SK-N-SH (cell line): Measurements from ENCODE around the gene CAPS. TPM values are rescaled to one million over a fixed set of nuclear protein-coding genes. Genes with fewer than 3 reads are reported as not detected.

Source experiments
- CTCF ChIA-PET: fragments of 300-600, 350-600 bp; formaldehyde crosslinking; extraction: SDS; loops from one replicate; lab custom pipeline; 2021; lab: Yijun Ruan, JAX
- POLR2A ChIA-PET: fragments of 350-600 bp; sonication (Branson Sonifier 250); formaldehyde crosslinking; extraction: SDS; loops from one replicate; lab custom pipeline; 2020; ENCODE audit warnings: antibody characterized with exemption, inconsistent platforms; lab: Yijun Ruan, JAX
- DNase-seq: peaks from one replicate; pipeline ENCODE4 v3.0.0; 2012
- H2AFZ ChIP-seq: fragments of 200-600 bp; sonication (generic); 2 replicates; pipeline ENCODE4 v1.8.1; 2016; ENCODE audit warnings: antibody characterized with exemption, mild to moderate bottlenecking, low read depth
- H3F3A ChIP-seq: fragments of 200-600 bp; sonication (generic); replicated peaks from 2 replicates; pipeline ENCODE3; 2016; ENCODE audit warnings: antibody characterized with exemption, mild to moderate bottlenecking; ENCODE audit not compliant: insufficient read depth
- H3K27ac ChIP-seq, 2 experiments: fragments of 200-500 bp in 1 of 2; fragments of 200-600 bp in 1 of 2; sonication (Bioruptor generic) in 1 of 2; sonication (generic), shearing (Covaris generic) in 1 of 2; 2 replicates each; pipeline versions ENCODE4 v1.5.1 to v1.6.1; 2014 to 2016; ENCODE audit warnings: low read depth in 2 of 2, inconsistent platforms in 1 of 2, low read length in 1 of 2, mild to moderate bottlenecking in 1 of 2, mixed read lengths in 1 of 2
- H3K27me3 ChIP-seq: fragments of 200-600 bp; sonication (generic), shearing (Covaris generic); 2 replicates; pipeline ENCODE4 v1.6.1; 2016; ENCODE audit warnings: mixed run types; ENCODE audit not compliant: insufficient read depth
- H3K36me3 ChIP-seq, 2 experiments: fragments of 200-500 bp in 1 of 2; fragments of 200-600 bp in 1 of 2; sonication (Bioruptor generic) in 1 of 2; sonication (generic) in 1 of 2; replicated peaks in 1 of 2; 2 replicates each; pipeline versions ENCODE3 to v1.5.1; 2014 to 2016; ENCODE audit warnings: low read length in 1 of 2, mild to moderate bottlenecking in 1 of 2; ENCODE audit not compliant: insufficient read depth in 2 of 2, control insufficient read depth in 1 of 2
- H3K4me1 ChIP-seq, 2 experiments: fragments of 200-500 bp in 1 of 2; fragments of 200-600 bp in 1 of 2; sonication (Bioruptor generic) in 1 of 2; sonication (generic), shearing (Covaris generic) in 1 of 2; 2 replicates each; pipeline versions ENCODE4 v1.5.1 to v1.6.1; 2014 to 2016; ENCODE audit warnings: low read depth in 1 of 2, low read length in 1 of 2, mixed run types in 1 of 2; ENCODE audit not compliant: insufficient read depth in 2 of 2, control insufficient read depth in 1 of 2
- H3K4me2 ChIP-seq: fragments of 200-600 bp; sonication (generic), shearing (Covaris generic); 2 replicates; pipeline ENCODE4 v1.6.1; 2017; ENCODE audit warnings: mixed run types
- H3K4me3 ChIP-seq, 2 experiments: fragments of 200-500 bp in 1 of 2; fragments of 200-600 bp in 1 of 2; sonication (Bioruptor generic) in 1 of 2; sonication (generic), shearing (Covaris generic) in 1 of 2; 2 replicates each; pipeline versions ENCODE4 v1.5.1 to v1.8.1; 2014 to 2016; ENCODE audit warnings: low read depth in 2 of 2, inconsistent platforms in 1 of 2, low read length in 1 of 2, mild to moderate bottlenecking in 1 of 2, mixed read lengths in 1 of 2, moderate library complexity in 1 of 2
- H3K79me2 ChIP-seq: fragments of 200-600 bp; sonication (generic); 2 replicates; pipeline ENCODE4 v1.8.1; 2017; ENCODE audit warnings: mild to moderate bottlenecking; ENCODE audit not compliant: insufficient read depth
- H3K9ac ChIP-seq: fragments of 200-600 bp; sonication (generic); 2 replicates; pipeline ENCODE4 v1.6.1; 2017; ENCODE audit warnings: mixed run types
- H3K9me2 ChIP-seq: fragments of 200-600 bp; sonication (generic); 2 replicates; pipeline ENCODE4 v1.6.1; 2017; ENCODE audit warnings: mixed run types
- H3K9me3 ChIP-seq: fragments of 200-600 bp; sonication (generic); 2 replicates; pipeline ENCODE4 v1.6.1; 2017; ENCODE audit warnings: mixed run types, mild to moderate bottlenecking, moderate library complexity
- H4K20me1 ChIP-seq: fragments of 200-600 bp; sonication (generic); 2 replicates; pipeline ENCODE4 v1.6.1; 2017; ENCODE audit warnings: mild to moderate bottlenecking, mixed run types; ENCODE audit not compliant: insufficient read depth
- ELF1 ChIP-seq: IDR thresholded peaks from 2 replicates; pipeline ENCODE4 v1.4.0; 2012
- EP300 ChIP-seq, 2 experiments: IDR thresholded peaks; 2 replicates each; pipeline versions ENCODE4 v1.4.0 to v1.6.1; 2012; ENCODE audit warnings: borderline replicate concordance in 1 of 2, low read depth in 1 of 2, low read length in 1 of 2
- EZH2phosphoT487 ChIP-seq: fragments of 200-600 bp; sonication (generic); IDR thresholded peaks from 2 replicates; pipeline ENCODE4 v1.6.1; 2017; ENCODE audit warnings: low read depth, mixed run types, mild to moderate bottlenecking, antibody characterized with exemption, moderate library complexity, borderline replicate concordance
- GABPA ChIP-seq: IDR thresholded peaks from 2 replicates; pipeline ENCODE4 v1.4.0; 2012; ENCODE audit warnings: low read depth, mild to moderate bottlenecking
- NFIC ChIP-seq: IDR thresholded peaks from 2 replicates; pipeline ENCODE4 v1.4.0; 2012; ENCODE audit warnings: borderline replicate concordance
- RXRA ChIP-seq: IDR thresholded peaks from 2 replicates; pipeline ENCODE4 v1.4.0; 2012; ENCODE audit warnings: low read depth, mild to moderate bottlenecking, borderline replicate concordance
- TCF12 ChIP-seq: IDR thresholded peaks from 2 replicates; pipeline ENCODE4 v1.4.0; 2012
- USF2 ChIP-seq: fragments of 150-350 bp; IDR thresholded peaks from 2 replicates; pipeline ENCODE4 v1.6.1; 2017; ENCODE audit warnings: antibody characterized with exemption, low read length, low read depth, borderline replicate concordance
- ZBTB33 ChIP-seq: IDR thresholded peaks from 2 replicates; pipeline ENCODE4 v1.4.0; 2012; ENCODE audit warnings: low read depth, borderline replicate concordance
- WGBS: methylation state at CpG from one replicate; pipeline ENCODE4 v1.1.6; 2017; ENCODE audit warnings: low lambda C conversion rate; 5-methylcytosine and 5-hydroxymethylcytosine counted together
- polyA plus RNA-seq, 3 experiments: library from polyadenylated mRNA; depleted of rRNA; stranded (reverse); fragments of >200 nt; gene quantifications; 2 replicates each; pipeline ENCODE4 v1.2.3, GENCODE V29; 2012
- TF ChIP-seq, protein P1 (sequence below): IDR thresholded peaks from 2 replicates; pipeline ENCODE4 v1.4.0; 2012; ENCODE audit warnings: low read depth
- TF ChIP-seq, protein P2 (sequence below): IDR thresholded peaks from 2 replicates; pipeline ENCODE4; 2012
- TF ChIP-seq, protein P3 (sequence below): IDR thresholded peaks from 2 replicates; pipeline ENCODE4 v1.6.1; 2012; ENCODE audit warnings: mild to moderate bottlenecking, low read depth, low read length, moderate library complexity

The CAPS gene
- polyA plus RNA-seq, 1 of the 3 experiments (the other 2 are of a cell fraction): 13.4 TPM

DNA sequence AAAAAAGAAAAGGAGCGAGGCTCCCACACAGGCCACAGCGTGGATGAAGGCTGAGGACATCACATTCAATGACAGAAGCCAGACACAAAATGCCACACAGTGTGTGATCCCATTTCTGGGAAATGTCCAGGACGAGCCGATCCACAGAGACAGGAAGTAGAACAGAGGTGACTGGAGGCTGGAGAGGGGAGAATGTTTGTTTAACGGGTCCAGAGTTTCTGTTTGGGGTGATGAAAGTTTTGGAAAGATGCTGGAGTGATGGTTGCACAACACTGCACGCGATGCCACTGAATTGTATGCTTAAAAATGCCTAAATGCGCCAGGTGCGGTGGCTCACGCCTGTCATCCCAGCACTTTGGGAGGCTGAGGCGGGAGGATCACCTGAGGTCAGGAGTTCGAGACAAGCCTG, 43.1 kb upstream of the CAPS start:
- no peak overlapping the region for H3K9ac ChIP-seq
- H3K27me3 ChIP-seq: no peaks in the 10 kb centered on the region
- peak; percentile 8 for DNase-seq
- no peak overlapping the region for H3K27ac ChIP-seq
- H3K4me1 ChIP-seq: no peaks in the 10 kb centered on the region
- TF ChIP-seq, protein P1, sequence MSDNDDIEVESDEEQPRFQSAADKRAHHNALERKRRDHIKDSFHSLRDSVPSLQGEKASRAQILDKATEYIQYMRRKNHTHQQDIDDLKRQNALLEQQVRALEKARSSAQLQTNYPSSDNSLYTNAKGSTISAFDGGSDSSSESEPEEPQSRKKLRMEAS: no peak
- no peak for TF ChIP-seq EP300 (IDR thresholded peaks at IDR 0.05; ENCODE audit: borderline replicate concordance in 1 of 2, low read depth in 1 of 2, low read length in 1 of 2)
- TF ChIP-seq GABPA: no peak
- no peak for TF ChIP-seq NFIC
- TF ChIP-seq, protein P2, sequence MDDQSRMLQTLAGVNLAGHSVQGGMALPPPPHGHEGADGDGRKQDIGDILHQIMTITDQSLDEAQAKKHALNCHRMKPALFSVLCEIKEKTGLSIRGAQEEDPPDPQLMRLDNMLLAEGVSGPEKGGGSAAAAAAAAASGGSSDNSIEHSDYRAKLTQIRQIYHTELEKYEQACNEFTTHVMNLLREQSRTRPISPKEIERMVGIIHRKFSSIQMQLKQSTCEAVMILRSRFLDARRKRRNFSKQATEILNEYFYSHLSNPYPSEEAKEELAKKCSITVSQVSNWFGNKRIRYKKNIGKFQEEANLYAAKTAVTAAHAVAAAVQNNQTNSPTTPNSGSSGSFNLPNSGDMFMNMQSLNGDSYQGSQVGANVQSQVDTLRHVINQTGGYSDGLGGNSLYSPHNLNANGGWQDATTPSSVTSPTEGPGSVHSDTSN: no peak
- no peak for TF ChIP-seq RXRA
- TF ChIP-seq ELF1: no peak
- TF ChIP-seq USF2: no peak
- no peak for TF ChIP-seq TCF12
- TF ChIP-seq, protein P3, sequence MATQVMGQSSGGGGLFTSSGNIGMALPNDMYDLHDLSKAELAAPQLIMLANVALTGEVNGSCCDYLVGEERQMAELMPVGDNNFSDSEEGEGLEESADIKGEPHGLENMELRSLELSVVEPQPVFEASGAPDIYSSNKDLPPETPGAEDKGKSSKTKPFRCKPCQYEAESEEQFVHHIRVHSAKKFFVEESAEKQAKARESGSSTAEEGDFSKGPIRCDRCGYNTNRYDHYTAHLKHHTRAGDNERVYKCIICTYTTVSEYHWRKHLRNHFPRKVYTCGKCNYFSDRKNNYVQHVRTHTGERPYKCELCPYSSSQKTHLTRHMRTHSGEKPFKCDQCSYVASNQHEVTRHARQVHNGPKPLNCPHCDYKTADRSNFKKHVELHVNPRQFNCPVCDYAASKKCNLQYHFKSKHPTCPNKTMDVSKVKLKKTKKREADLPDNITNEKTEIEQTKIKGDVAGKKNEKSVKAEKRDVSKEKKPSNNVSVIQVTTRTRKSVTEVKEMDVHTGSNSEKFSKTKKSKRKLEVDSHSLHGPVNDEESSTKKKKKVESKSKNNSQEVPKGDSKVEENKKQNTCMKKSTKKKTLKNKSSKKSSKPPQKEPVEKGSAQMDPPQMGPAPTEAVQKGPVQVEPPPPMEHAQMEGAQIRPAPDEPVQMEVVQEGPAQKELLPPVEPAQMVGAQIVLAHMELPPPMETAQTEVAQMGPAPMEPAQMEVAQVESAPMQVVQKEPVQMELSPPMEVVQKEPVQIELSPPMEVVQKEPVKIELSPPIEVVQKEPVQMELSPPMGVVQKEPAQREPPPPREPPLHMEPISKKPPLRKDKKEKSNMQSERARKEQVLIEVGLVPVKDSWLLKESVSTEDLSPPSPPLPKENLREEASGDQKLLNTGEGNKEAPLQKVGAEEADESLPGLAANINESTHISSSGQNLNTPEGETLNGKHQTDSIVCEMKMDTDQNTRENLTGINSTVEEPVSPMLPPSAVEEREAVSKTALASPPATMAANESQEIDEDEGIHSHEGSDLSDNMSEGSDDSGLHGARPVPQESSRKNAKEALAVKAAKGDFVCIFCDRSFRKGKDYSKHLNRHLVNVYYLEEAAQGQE: no peak
- TF ChIP-seq EZH2phosphoT487: no peak
- no peak for TF ChIP-seq ZBTB33
- H4K20me1 ChIP-seq: no peaks in the 10 kb centered on the region
- H3K9me2 ChIP-seq: no peaks in the 10 kb centered on the region
- no peaks in the 10 kb centered on the region for H3F3A ChIP-seq
- no peaks in the 10 kb centered on the region for H3K36me3 ChIP-seq
- H3K9me3 ChIP-seq: no peaks in the 10 kb centered on the region
- WGBS: 66% methylated on average over 12 of the region's 12 CpGs
- no peaks in the 10 kb centered on the region for H3K79me2 ChIP-seq
- no peak overlapping the region for H2AFZ ChIP-seq
- H3K4me3 ChIP-seq: no peak overlapping the region
- H3K4me2 ChIP-seq: no peak overlapping the region
- ChIA-PET CTCF (interaction anchor here (2.2 kb wide), 1 partner anchor 67 kb away, joined by 8 read pairs; no protein-coding TSS in a partner anchor), POLR2A (no interaction called here)
